CD4-positive, alpha-beta memory T cell (primary cell): Measurements from ENCODE around the gene F2RL1. TPM values are rescaled to one million over a fixed set of nuclear protein-coding genes. Genes with fewer than 3 reads are reported as not detected.
A peak's percentile ranks its signal among the peaks of the same experiment; 100 is the strongest.

Experiments
- CTCF ChIA-PET: fragments of 350-600 bp; sonication (Branson Sonifier 250); formaldehyde crosslinking; loops from one replicate; lab custom pipeline; 2021; ENCODE audit warnings: inconsistent platforms; ENCODE audit not compliant: partially characterized antibody; lab: Charles Lee
- POLR2A ChIA-PET: fragments of 350-600 bp; sonication (Branson Sonifier 250); formaldehyde crosslinking; loops from one replicate; lab custom pipeline; 2021; ENCODE audit not compliant: partially characterized antibody; lab: Charles Lee
- DNase-seq, 5 donors: peaks; one replicate each; pipeline versions ENCODE4 v3.0.0 to v3.0.0-alpha.2; 2020 to 2022; ENCODE audit warnings: mixed read lengths in 1 of 5
- H3K27ac ChIP-seq: one replicate; pipeline ENCODE4 v1.7.0; 2013; ENCODE audit warnings: low read depth, low read length
- H3K27me3 ChIP-seq: 2 replicates; pipeline ENCODE4 v1.7.0; 2013; ENCODE audit warnings: mild to moderate bottlenecking, low read length, moderate library complexity; ENCODE audit not compliant: insufficient read depth
- H3K36me3 ChIP-seq: 2 replicates; pipeline ENCODE4 v1.7.0; 2013; ENCODE audit warnings: mild to moderate bottlenecking, low read length, moderate library complexity; ENCODE audit not compliant: insufficient read depth
- H3K4me1 ChIP-seq: 2 replicates; pipeline ENCODE4 v1.7.0; 2013; ENCODE audit warnings: mild to moderate bottlenecking, low read length, moderate library complexity; ENCODE audit not compliant: insufficient read depth
- H3K4me3 ChIP-seq, 2 donors: one replicate each; pipeline ENCODE4 v1.7.0; 2013; ENCODE audit warnings: low read length in 2 of 2, mild to moderate bottlenecking in 1 of 2
- H3K9me3 ChIP-seq, 2 donors: one replicate each; pipeline ENCODE4 v1.7.0; 2013; ENCODE audit warnings: low read length in 2 of 2, control low read depth in 1 of 2; ENCODE audit not compliant: control insufficient read depth in 1 of 2
- H3K27ac Mint-ChIP-seq, 7 donors: one replicate each; pipeline ENCODE4 v1.8.0; 2020 to 2021; ENCODE audit warnings: mixed read lengths in 7 of 7, mild to moderate bottlenecking in 6 of 7, inconsistent platforms in 3 of 7, moderate library complexity in 3 of 7
- H3K27me3 Mint-ChIP-seq, 2 donors: one replicate each; pipeline ENCODE4 v1.8.0; 2020 to 2021; ENCODE audit warnings: mixed read lengths in 2 of 2
- H3K36me3 Mint-ChIP-seq, 2 donors: one replicate each; pipeline ENCODE4 v1.8.0; 2020 to 2021; ENCODE audit warnings: mixed read lengths in 2 of 2, inconsistent platforms in 1 of 2, mild to moderate bottlenecking in 1 of 2
- H3K4me1 Mint-ChIP-seq, 4 donors: one replicate each; pipeline ENCODE4 v1.8.0; 2020 to 2021; ENCODE audit warnings: mixed read lengths in 4 of 4, mild to moderate bottlenecking in 1 of 4
- H3K4me3 Mint-ChIP-seq, 8 donors: one replicate each; pipeline ENCODE4 v1.8.0; 2020 to 2021; ENCODE audit warnings: mixed read lengths in 8 of 8, mild to moderate bottlenecking in 7 of 8, moderate library complexity in 6 of 8, inconsistent platforms in 3 of 8
- H3K9me3 Mint-ChIP-seq, 8 donors: one replicate each; pipeline ENCODE4 v1.8.0; 2020 to 2021; ENCODE audit warnings: mixed read lengths in 8 of 8, mild to moderate bottlenecking in 5 of 8, inconsistent platforms in 3 of 8, moderate library complexity in 1 of 8
- intact Hi-C: fragments of 100-400 bp; cut with micrococcal nuclease; formaldehyde crosslinking; loops from one replicate; pipeline ENCODE4 v1.15.1; 2023
- polyA plus RNA-seq, 2 donors: library from polyadenylated mRNA; unstranded; fragments of 300-500 nt; fragmentation: Illumina TruSeq; gene quantifications; one replicate each; pipeline ENCODE4 v1.2.3, GENCODE V29; 2021
- total RNA-seq, 2 experiments: library from RNA; stranded (reverse); gene quantifications; one replicate each; pipeline ENCODE4 v1.2.3, GENCODE V29; 2021

Gene F2RL1
- total and polyA plus RNA-seq, 4 experiments from 2014 or later: 5.1 to 9.2 (median 6.7) TPM

GRCh38 chr5:76791461-76791860, 27.4 kb upstream of the F2RL1 start:
- Histone ChIP-seq H3K36me3 (no peaks in the 10 kb centered on the region), H3K4me3 (no peak overlapping the region), H3K4me1 (peaks cover 17% of the 10 kb centered on the region), H3K27ac (no peak overlapping the region), H3K9me3 (no peaks in the 10 kb centered on the region), H3K27me3 (no peaks in the 10 kb centered on the region)
- DNase-seq: no peak
- H3K27ac Mint-ChIP-seq: peak overlapping the region in 2 of 7 donors; percentile 33 to 62
- peaks cover 14 to 23% (median 19%) of the 10 kb centered on the region in 4 donors for H3K4me1 Mint-ChIP-seq
- CTCF ChIA-PET: interaction anchor here (1.1 to 3.2 kb wide), 3 partner anchors 8 to 151 kb away, joined by 3 to 18 read pairs (median 4); no protein-coding TSS in a partner anchor
- H3K9me3 Mint-ChIP-seq: peaks cover 0 to 1% (median 0%) of the 10 kb centered on the region in 8 donors
- no peaks in the 10 kb centered on the region for H3K36me3 Mint-ChIP-seq
- H3K27me3 Mint-ChIP-seq: no peaks in the 10 kb centered on the region
- intact Hi-C loops: no loop called here
- no peak overlapping the region for H3K4me3 Mint-ChIP-seq
- POLR2A ChIA-PET: interaction anchor here (0.7 to 1.5 kb wide), 3 partner anchors 17 to 58 kb away, joined by 3 to 4 read pairs (median 3); partner anchors contain the start of genes F2RL1 and S100Z

DNA sequence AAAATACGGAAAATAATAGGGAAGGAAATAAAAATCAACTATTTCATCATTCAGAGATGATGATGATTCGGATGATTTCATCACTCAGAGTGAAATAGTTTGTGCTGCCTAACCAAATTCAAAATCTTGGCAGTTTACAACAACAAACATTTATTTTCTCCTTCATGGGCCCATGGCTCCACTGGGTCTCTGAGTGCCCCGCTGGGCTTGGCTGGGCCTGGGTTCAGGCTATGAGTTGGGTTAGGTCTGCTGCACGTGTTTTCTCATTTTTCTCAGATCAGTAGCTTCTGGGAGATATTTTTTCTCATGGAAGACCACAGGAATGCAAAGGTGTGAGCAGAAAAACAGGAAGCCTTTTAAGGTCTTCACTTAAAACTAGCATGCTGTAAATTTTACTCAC, 24.0 kb upstream of the F2RL1 start:
- Mint-ChIP-seq H3K36me3 (no peaks in the 10 kb centered on the region), H3K4me3 (no peak overlapping the region), H3K27me3 (peaks cover 0 to 1% of the 10 kb centered on the region in 2 donors), H3K27ac (no peak overlapping the region), H3K4me1 (peaks cover 14 to 21% (median 18%) of the 10 kb centered on the region in 4 donors), H3K9me3 (peaks cover 0 to 3% (median 0%) of the 10 kb centered on the region in 8 donors)
- CTCF ChIA-PET: interaction anchor here (2.5 kb wide), 1 partner anchor 20 kb away, joined by 9 read pairs; no protein-coding TSS in a partner anchor
- Histone ChIP-seq H3K9me3 (no peaks in the 10 kb centered on the region), H3K4me1 (peaks cover 17% of the 10 kb centered on the region), H3K36me3 (no peaks in the 10 kb centered on the region), H3K4me3 (no peak overlapping the region), H3K27me3 (no peaks in the 10 kb centered on the region), H3K27ac (no peak overlapping the region)
- POLR2A ChIA-PET: no interaction called here
- no peak for DNase-seq
- intact Hi-C loops: no loop called here

GRCh38 chr5:76799588-76799987, 19.2 kb upstream of the F2RL1 start:
- peaks cover 0 to 2% (median 0%) of the 10 kb centered on the region in 8 donors for H3K9me3 Mint-ChIP-seq
- H3K36me3 Mint-ChIP-seq: no peaks in the 10 kb centered on the region
- Histone ChIP-seq H3K27me3 (no peaks in the 10 kb centered on the region), H3K27ac (no peak overlapping the region), H3K9me3 (no peaks in the 10 kb centered on the region), H3K36me3 (no peaks in the 10 kb centered on the region), H3K4me1 (no peaks in the 10 kb centered on the region), H3K4me3 (no peak overlapping the region)
- ChIA-PET POLR2A (no interaction called here), CTCF (interaction anchor here (1.3 to 1.5 kb wide), 2 partner anchors 16 to 17 kb away, joined by 3 to 4 read pairs; no protein-coding TSS in a partner anchor)
- intact Hi-C loops: no loop called here
- DNase-seq: no peak
- H3K27ac Mint-ChIP-seq: no peak overlapping the region
- peaks cover 1 to 5% of the 10 kb centered on the region in 2 donors for H3K27me3 Mint-ChIP-seq
- H3K4me1 Mint-ChIP-seq: no peaks in the 10 kb centered on the region
- no peak overlapping the region for H3K4me3 Mint-ChIP-seq

DNA sequence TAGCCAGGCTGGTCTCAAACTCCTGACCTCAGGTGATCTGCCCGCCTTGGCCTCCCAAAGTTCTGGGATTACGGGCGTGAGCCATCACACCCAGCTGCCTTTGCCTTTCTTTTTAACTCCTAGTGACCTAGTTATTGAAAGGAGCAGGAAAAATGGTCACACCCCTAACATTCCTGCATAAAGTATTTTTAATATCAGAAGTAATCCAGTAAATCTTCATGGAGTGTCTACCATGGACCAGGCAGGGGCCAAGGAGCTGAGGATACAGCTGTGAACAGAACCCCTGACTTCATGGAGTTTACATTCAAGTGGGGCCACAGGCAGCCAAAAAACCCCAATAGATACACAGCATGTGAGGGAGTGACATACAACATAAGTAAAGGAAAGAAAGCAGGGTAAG, 18.3 kb upstream of the F2RL1 start:
- Mint-ChIP-seq H3K9me3 (peaks cover 0 to 2% (median 0%) of the 10 kb centered on the region in 8 donors), H3K27ac (no peak overlapping the region)
- POLR2A ChIA-PET: no interaction called here

GRCh38 chr5:76801159-76801802, 17.5 kb upstream of the F2RL1 start:
- H3K27ac Mint-ChIP-seq: peak overlapping the region in 1 of 7 donors; percentile 19
- no peak overlapping the region for H3K4me3 Mint-ChIP-seq
- intact Hi-C loops: no loop called here
- Histone ChIP-seq H3K9me3 (no peaks in the 10 kb centered on the region), H3K27ac (no peak overlapping the region), H3K27me3 (no peaks in the 10 kb centered on the region), H3K4me3 (no peak overlapping the region), H3K36me3 (no peaks in the 10 kb centered on the region), H3K4me1 (no peaks in the 10 kb centered on the region)
- CTCF ChIA-PET: no interaction called here
- no peaks in the 10 kb centered on the region for H3K4me1 Mint-ChIP-seq
- peaks cover 1 to 5% of the 10 kb centered on the region in 2 donors for H3K27me3 Mint-ChIP-seq
- POLR2A ChIA-PET: no interaction called here
- no peaks in the 10 kb centered on the region for H3K36me3 Mint-ChIP-seq
- no peak for DNase-seq
- H3K9me3 Mint-ChIP-seq: peaks cover 0 to 2% (median 0%) of the 10 kb centered on the region in 8 donors

More for the DNA sequence above, 18.3 kb upstream of the F2RL1 start:
- intact Hi-C loops: no loop called here
- no peaks in the 10 kb centered on the region for H3K27me3 ChIP-seq
- DNase-seq: no peak
- H3K9me3 ChIP-seq: no peaks in the 10 kb centered on the region
- H3K36me3 ChIP-seq: no peaks in the 10 kb centered on the region
- H3K27ac ChIP-seq: no peak overlapping the region
- Mint-ChIP-seq H3K4me3 (no peak overlapping the region), H3K27me3 (peaks cover 1 to 5% of the 10 kb centered on the region in 2 donors), H3K4me1 (no peaks in the 10 kb centered on the region), H3K36me3 (no peaks in the 10 kb centered on the region)
- H3K4me3 ChIP-seq: no peak overlapping the region
- CTCF ChIA-PET: interaction anchor here (1.3 to 1.5 kb wide), 2 partner anchors 15 to 16 kb away, joined by 3 to 4 read pairs; no protein-coding TSS in a partner anchor
- no peaks in the 10 kb centered on the region for H3K4me1 ChIP-seq

- Mint-ChIP-seq H3K9me3 (peaks cover 0 to 2% (median 0%) of the 10 kb centered on the region in 8 donors), H3K4me3 (no peak overlapping the region), H3K27ac (no peak overlapping the region), H3K36me3 (no peaks in the 10 kb centered on the region), H3K4me1 (no peaks in the 10 kb centered on the region), H3K27me3 (peaks cover 1 to 5% of the 10 kb centered on the region in 2 donors)
- H3K4me1 ChIP-seq: no peaks in the 10 kb centered on the region
- H3K9me3 ChIP-seq: no peaks in the 10 kb centered on the region
- H3K36me3 ChIP-seq: no peaks in the 10 kb centered on the region
- no peaks in the 10 kb centered on the region for H3K27me3 ChIP-seq
- intact Hi-C loops: no loop called here
- POLR2A ChIA-PET: no interaction called here
- H3K27ac ChIP-seq: no peak overlapping the region
- no peak for DNase-seq
- no peak overlapping the region for H3K4me3 ChIP-seq
- CTCF ChIA-PET: no interaction called here
Measured at GRCh38 chr5:76801803-76802195, 17.0 kb upstream of the F2RL1 start.

DNA sequence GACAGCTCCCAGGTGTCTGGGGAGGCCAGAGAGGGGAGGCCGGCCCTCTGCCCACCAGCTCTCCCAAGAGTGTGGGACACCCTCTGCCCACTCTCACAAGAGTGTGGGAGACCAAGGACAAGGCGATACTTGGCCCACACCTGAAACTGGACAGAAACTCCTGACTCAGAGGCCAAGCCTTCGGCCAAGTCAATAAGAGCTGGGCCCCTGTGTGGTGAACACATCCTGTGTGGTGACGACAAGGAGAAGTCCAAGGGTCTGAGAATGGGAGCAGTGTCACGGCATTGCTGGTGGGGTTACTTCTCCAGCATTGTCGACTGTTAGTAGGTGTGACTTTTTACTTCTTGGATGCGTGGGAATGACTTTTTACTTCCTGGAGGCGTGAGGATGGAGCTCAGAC, 14.6 kb upstream of the F2RL1 start:
- Histone ChIP-seq H3K27ac (no peak overlapping the region), H3K36me3 (no peaks in the 10 kb centered on the region), H3K27me3 (no peaks in the 10 kb centered on the region), H3K9me3 (no peaks in the 10 kb centered on the region), H3K4me1 (no peaks in the 10 kb centered on the region), H3K4me3 (no peak overlapping the region)
- CTCF ChIA-PET: no interaction called here
- Mint-ChIP-seq H3K27ac (no peak overlapping the region), H3K27me3 (peaks cover 1 to 5% of the 10 kb centered on the region in 2 donors), H3K36me3 (no peaks in the 10 kb centered on the region), H3K4me3 (no peak overlapping the region), H3K9me3 (no peaks in the 10 kb centered on the region), H3K4me1 (no peaks in the 10 kb centered on the region)
- intact Hi-C loops: no loop called here
- POLR2A ChIA-PET: no interaction called here
- no peak for DNase-seq
